Endometrial microvascular endothelial cells (primary cell): Measurements from ENCODE around the gene PLN. TPM values are rescaled to one million over a fixed set of nuclear protein-coding genes. Genes with fewer than 3 reads are reported as not detected.

Experiments
- in situ Hi-C: cut with HindIII; loops from 2 replicates; pipeline ENCODE4 v1.10.0; 2017; ENCODE audit warnings: low sequenced_read_pairs, low pct_unique_long_range_greater_than_20kb; ENCODE audit errors: inconsistent ontology term
- total RNA-seq: library from RNA; depleted of rRNA; stranded (reverse); fragments of >200 nt; gene quantifications from one replicate; pipeline ENCODE4 v1.2.3, GENCODE V29; 2015; ENCODE audit errors: inconsistent ontology term

PLN gene
- total RNA-seq: not detected

GRCh38 chr6:118548136-118548535 lies at the start of gene PLN:
Gene PLN, plus strand, starts transcription at chr6:118548296. Its CDS starts 10,626 bp downstream, at chr6:118558922.
- in situ Hi-C loops: no loop called here

- in situ Hi-C loops: no loop called here
These were observed 47.7 kb upstream of the PLN start for GRCh38 chr6:118500130-118501015.

- in situ Hi-C loops: no loop called here
These were observed 47.0 kb upstream of the PLN start for GRCh38 chr6:118501099-118501498.

DNA sequence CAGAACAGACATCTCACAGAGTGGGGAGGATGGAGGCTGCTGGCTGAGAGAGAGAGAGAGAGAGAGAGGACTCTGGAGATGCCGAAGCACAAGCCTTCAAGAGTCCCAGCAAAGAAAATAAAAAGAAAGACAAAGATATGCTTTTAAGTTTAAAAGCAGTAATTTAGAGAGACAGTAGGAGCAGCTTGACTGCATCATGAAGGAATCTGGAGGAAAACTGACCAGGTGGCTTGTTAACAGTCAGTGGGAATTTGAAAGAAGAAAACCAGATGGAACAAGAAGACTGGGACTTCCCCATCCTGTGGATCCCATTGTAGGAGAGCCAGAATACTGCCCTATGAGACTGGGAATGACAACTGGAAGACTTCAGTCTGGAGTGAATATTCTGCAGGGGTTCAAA lies 46.3 kb upstream of the PLN start:
- in situ Hi-C loops: no loop called here

GRCh38 chr6:118502169-118502568 lies 45.9 kb upstream of the PLN start:
- in situ Hi-C loops: no loop called here

DNA sequence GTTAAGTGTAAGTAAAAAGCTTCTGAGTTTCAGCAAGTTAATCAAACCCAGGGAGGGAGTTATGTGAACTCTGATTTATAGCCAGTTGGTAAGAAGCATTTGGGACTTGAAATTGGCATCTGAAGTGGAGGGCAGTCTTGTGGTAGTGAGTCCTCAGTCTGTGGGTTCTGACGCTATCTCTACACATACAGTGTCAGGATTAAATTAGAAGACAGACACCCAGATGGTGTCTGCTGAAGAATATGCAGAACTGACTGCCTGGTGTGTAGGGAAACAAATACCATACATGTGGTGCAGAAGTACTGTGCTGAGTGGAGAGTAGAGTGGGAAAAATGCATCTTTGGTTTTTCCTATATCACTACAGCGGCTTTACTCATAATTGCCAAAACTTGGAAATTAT lies 43.5 kb upstream of the PLN start:
- in situ Hi-C loops: no loop called here

DNA sequence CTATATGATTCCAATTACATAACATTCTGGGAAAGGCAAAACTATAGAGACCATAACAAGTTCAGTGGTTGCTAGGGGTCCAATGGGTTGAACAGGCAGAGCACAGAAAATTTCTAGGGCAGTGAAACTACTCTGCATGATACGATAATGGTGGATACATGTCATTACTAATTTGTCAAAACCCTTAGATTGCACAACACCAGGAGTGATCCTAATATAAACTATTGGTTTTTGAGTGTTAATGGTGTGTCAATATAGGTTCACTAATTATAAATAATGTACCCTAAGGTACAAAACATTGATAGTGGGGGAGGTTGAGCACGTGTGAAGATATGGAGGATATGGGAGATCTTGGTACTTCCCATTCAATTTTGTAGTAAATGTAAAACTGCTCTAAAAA lies 42.4 kb upstream of the PLN start:
- in situ Hi-C loops: no loop called here

DNA sequence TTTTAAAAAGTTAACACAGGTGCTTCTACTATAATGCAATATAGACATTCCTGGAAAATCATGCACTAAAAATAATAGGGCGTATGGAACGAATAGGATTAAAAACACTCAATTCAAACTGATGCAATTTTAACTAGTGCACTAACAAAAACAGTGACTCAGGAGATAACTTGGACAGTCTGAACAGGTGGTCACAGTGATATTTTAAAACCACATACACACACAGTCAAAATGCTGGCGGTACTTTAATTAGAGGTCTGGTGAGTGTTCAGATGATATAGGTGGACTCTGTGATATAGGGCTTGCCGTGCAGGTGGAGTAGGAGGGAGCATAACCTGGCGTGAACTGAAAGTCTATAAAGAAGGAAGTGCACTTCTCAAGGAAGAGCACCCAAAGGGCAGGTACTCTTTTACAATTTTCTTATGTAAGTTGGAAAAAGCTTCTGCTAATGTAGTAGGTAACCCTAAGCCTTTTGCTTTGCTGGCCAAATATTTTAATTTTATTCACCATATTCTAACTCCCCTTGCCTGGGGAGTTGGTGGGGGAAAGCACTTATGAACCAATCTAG lies 41.9 kb upstream of the PLN start:
- in situ Hi-C loops: no loop called here

- in situ Hi-C loops: no loop called here
These were observed 40.5 kb upstream of the PLN start for GRCh38 chr6:118507636-118508035.

DNA sequence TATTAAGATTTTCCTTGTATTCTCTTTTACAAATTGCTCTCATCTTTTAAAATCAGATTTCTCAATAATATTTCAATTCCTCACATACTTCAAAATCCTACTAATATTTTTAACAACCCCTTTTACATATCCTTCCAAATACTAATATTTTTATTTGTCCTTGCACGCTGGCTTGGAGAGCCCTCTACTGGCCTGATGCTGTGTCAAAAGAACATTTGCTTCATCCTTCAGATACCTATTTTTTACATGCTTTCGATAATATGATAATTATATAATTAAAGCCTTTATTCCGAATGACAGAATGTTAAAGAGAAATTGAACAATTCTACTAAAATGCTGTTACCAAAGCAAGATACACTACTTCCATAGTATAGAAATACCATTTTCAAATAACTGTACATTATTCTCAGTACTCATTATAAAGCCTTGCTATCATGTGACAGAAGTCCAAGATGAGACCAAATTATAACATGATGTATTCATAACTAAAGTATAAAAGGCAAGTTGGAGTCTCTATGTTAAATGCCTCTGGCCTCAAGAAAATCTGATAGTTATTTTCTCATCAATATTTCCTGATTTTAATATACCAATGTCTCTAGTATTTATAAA lies 39.0 kb upstream of the PLN start:
- in situ Hi-C loops: no loop called here

GRCh38 chr6:118511930-118512715 lies 36.0 kb upstream of the PLN start:
- in situ Hi-C loops: no loop called here

- in situ Hi-C loops: no loop called here
These were observed 33.4 kb upstream of the PLN start for GRCh38 chr6:118514689-118515088.

- in situ Hi-C loops: no loop called here
These were observed 25.7 kb upstream of the PLN start for GRCh38 chr6:118522422-118522821.

- in situ Hi-C loops: no loop called here
These were observed 24.9 kb upstream of the PLN start for GRCh38 chr6:118523216-118523615.

DNA sequence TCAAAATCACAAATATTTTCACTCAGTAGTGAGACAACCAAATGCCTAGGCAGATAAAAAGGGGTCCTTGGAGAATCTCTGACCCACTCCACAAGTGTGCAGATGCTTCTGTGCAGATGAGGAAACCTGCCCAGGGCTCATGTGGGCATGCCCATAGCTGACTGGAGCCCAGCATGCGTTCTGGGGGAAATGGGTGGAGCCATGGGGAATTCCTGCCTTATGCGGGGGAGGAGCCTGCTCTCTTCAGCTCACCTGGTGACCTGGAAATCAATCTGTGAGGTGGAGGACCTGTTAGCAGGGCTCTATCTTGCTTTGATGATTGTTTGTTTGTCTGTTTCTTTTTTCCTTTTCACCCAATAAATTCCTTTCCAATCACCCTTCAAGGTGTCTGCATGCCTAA lies 23.4 kb upstream of the PLN start:
- in situ Hi-C loops: no loop called here

DNA sequence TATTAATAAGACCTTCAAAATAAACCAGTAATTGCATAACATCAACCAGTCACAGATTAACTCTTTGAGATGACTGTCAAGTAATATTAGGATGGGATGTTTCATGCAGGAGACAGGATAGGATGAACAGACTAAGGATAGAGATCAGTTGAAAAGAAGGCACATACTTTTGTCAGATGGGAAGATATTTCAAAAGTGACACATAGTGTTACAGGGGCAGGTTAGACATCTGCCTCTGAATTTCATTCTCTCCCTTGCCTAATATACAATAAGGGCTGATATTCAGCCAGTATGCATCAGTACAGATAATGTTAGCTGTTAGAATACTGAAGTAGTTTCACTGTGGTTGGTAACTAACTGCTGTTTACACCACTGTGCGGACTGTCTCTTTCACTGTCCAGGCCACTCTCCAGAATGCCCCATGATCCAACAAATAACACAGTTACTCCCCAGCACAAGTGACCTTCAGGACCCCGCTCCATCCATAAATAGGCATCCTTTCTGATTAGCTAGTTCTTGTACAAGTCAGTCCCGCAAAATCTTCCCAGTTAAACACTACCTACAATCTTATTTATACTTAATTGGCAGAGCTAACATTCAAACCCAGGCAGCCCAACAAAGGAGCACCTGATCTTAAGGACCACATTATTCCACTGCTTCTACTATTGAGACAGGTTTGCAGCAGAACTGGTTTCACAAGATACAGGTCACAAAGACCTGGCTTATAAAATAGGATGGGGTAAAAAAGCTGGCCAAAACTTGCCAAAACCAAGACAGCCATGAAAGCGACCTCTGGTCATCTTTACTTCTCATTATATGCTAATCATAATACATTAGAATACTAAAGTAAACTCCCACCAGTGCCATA lies 21.9 kb upstream of the PLN start:
- in situ Hi-C loops: no loop called here

DNA sequence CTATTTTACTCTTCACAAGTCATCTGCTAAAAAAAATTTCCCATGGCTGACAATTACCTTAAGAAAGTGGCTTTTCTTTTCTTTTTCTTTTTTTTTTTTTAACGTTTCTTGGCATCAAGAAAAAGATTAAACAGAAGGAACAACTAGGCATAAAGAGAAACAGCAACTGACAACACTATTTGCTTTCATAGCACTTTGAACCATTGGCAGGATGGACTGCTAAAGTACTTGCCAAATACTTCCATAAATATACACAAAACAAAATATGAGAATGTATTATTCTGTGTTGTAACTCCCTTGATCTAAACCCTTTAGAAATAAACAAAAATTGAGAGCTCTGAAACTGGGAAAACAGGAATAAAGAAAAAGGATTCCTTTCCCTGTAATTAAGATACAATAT lies 20.0 kb upstream of the PLN start:
- in situ Hi-C loops: no loop called here

DNA sequence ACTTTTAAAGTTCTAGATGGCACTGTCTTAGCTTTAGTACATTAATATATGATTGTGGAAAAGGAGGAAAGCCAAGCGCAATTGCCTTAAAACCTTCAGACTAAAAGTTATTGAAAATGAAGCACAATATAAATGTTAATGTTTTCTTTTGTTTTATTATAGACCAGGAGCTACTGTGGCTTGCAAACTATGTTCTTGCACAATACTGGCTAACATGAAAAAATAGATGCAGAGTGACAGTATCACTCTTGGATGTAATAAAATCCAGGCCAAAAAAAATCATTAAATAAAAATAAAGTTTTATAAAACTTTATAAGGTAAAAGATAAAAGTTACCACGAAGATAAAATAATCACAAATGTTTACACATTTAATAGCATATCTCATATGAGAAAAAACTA lies 18.3 kb upstream of the PLN start:
- in situ Hi-C loops: no loop called here

GRCh38 chr6:118530942-118531341 lies 17.2 kb upstream of the PLN start:
- in situ Hi-C loops: no loop called here
